PC-3 (cell line): ENCODE results near the gene PRADC1. TPM values are rescaled to one million over a fixed set of nuclear protein-coding genes. Genes with fewer than 3 reads are reported as not detected.

Experiments
- ATAC-seq: fragments of 200-7000 bp; cut with Tn5 transposase; 2 replicates; pipeline ENCODE4 v1.9.1; 2020; ENCODE audit warnings: mild to moderate bottlenecking, moderate library complexity
- BruUV-seq: library from RNA; stranded (reverse); fragments of 400-500 nt; replicated peaks from 2 replicates; lab custom pipeline; 2021; lab: Mats Ljungman, UMichigan
- CTCF ChIA-PET: fragments of 300-600 bp; sonication (Branson Sonifier 250); formaldehyde crosslinking; loops from one replicate; lab custom pipeline; 2022; ENCODE audit warnings: antibody characterized with exemption; lab: Charles Lee
- POLR2A ChIA-PET: fragments of 300-600 bp; sonication (Branson Sonifier 250); formaldehyde crosslinking; loops from one replicate; lab custom pipeline; 2022; ENCODE audit warnings: antibody characterized with exemption; ENCODE audit not compliant: unreplicated experiment; lab: Charles Lee
- DNase-seq: peaks from one replicate; pipeline ENCODE4 v3.0.0-alpha.2; 2015
- H2AFZ ChIP-seq: fragments of 300-600 bp; sonication (generic); 2 replicates; pipeline ENCODE4 v1.6.0; 2016; ENCODE audit warnings: antibody characterized with exemption, low read length
- H3F3A ChIP-seq: fragments of 300-600 bp; sonication (generic); one replicate; pipeline ENCODE4 v1.6.0; 2017; ENCODE audit warnings: antibody characterized with exemption, low read length, control low read depth, mild to moderate bottlenecking; ENCODE audit not compliant: unreplicated experiment
- H3K27ac ChIP-seq: fragments of 300-600 bp; sonication (generic); 2 replicates; pipeline ENCODE4 v1.5.1; 2016; ENCODE audit warnings: mild to moderate bottlenecking, low read length
- H3K27me3 ChIP-seq: fragments of 300-600 bp; sonication (generic); 2 replicates; pipeline ENCODE4 v1.6.1; 2016; ENCODE audit warnings: low read length, mixed read lengths
- H3K36me3 ChIP-seq: fragments of 300-600 bp; sonication (generic); 2 replicates; pipeline ENCODE4 v1.6.1; 2016; ENCODE audit warnings: low read depth, mixed run types, low read length, mixed read lengths
- H3K4me1 ChIP-seq: fragments of 300-600 bp; sonication (generic); 2 replicates; pipeline ENCODE4 v1.5.1; 2016; ENCODE audit warnings: low read length; ENCODE audit not compliant: insufficient read depth
- H3K4me2 ChIP-seq: fragments of 300-600 bp; sonication (generic); 2 replicates; pipeline ENCODE4 v1.6.0; 2016; ENCODE audit warnings: low read length
- H3K4me3 ChIP-seq: fragments of 300-600 bp; sonication (generic); 2 replicates; pipeline ENCODE4 v1.5.1; 2016; ENCODE audit warnings: mild to moderate bottlenecking, low read length, mixed read lengths
- H3K79me2 ChIP-seq: fragments of 300-600 bp; sonication (generic); 2 replicates; pipeline ENCODE4 v1.6.1; 2017; ENCODE audit warnings: low read length, mixed read lengths
- H3K9ac ChIP-seq: fragments of 300-600 bp; sonication (generic); 2 replicates; pipeline ENCODE4 v1.6.0; 2016; ENCODE audit warnings: mild to moderate bottlenecking, low read length
- H3K9me2 ChIP-seq: fragments of 300-600 bp; sonication (generic); replicated peaks from 2 replicates; pipeline ENCODE4 v1.6.1; 2016; ENCODE audit warnings: mixed run types, low read length, mixed read lengths
- H3K9me3 ChIP-seq: fragments of 300-600 bp; sonication (generic); 2 replicates; pipeline ENCODE4 v1.6.1; 2016; ENCODE audit warnings: low read length, mixed read lengths
- H4K20me1 ChIP-seq: fragments of 300-600 bp; sonication (generic); 2 replicates; pipeline ENCODE4 v1.6.1; 2016; ENCODE audit warnings: low read length, mixed read lengths
- EZH2 ChIP-seq: fragments of 300-600 bp; sonication (generic); IDR thresholded peaks from one replicate; pipeline ENCODE4 v1.6.1; 2017; ENCODE audit warnings: antibody characterized with exemption, mild to moderate bottlenecking, low read length; ENCODE audit not compliant: unreplicated experiment
- EZH2phosphoT487 ChIP-seq: fragments of 300-600 bp; sonication (generic); IDR thresholded peaks from 2 replicates; pipeline ENCODE4 v1.6.1; 2018; ENCODE audit warnings: mild to moderate bottlenecking, antibody characterized with exemption, low read length, borderline replicate concordance
- intact Hi-C: fragments of 100-400 bp; cut with micrococcal nuclease; formaldehyde crosslinking; loops from 2 replicates; pipeline ENCODE4 v1.9.0; 2023
- total RNA-seq: library from RNA; depleted of rRNA; stranded (reverse); fragments of >200 nt; gene quantifications from 2 replicates; pipeline ENCODE4 v1.2.3, GENCODE V29; 2014
- TF ChIP-seq, protein P1 (sequence below): fragments of 300-600 bp; sonication (generic); conservative IDR thresholded peaks from 2 replicates; pipeline ENCODE4 v1.5.1; 2017; ENCODE audit warnings: antibody characterized with exemption, low read depth, mild to moderate bottlenecking, low read length

The PRADC1 gene
- total RNA-seq, 1 experiment from 2014 or later, result 62.5 TPM

DNA sequence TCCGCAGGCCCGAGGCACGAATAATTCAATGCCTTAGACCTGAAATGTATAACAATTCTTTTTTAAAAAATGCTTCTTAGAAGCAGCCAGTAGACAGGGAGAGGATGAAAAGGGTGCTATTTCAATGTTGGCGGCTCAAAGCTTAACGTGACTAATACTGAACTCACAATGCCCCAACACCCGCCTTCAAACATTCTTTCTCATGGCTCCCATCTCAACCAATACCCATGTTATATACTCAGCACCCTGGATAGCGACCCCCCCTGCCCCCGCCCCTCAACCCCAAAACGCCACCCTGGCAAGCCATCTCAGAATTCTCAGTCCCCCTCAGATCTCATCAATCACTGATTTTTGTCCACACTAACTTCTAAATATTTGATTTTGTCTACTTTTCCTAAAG, 46.8 kb upstream of the PRADC1 start:
- no peak overlapping the region for H3K9ac ChIP-seq
- H3K36me3 ChIP-seq, result no peaks in the 10 kb centered on the region
- no peaks in the 10 kb centered on the region for H3K27me3 ChIP-seq
- no peak overlapping the region for H3K4me3 ChIP-seq
- intact Hi-C loops, result no loop called here
- ChIA-PET POLR2A (no interaction called here), CTCF (no interaction called here)
- H3K4me1 ChIP-seq, result peaks cover 12% of the 10 kb centered on the region; the same call in 1 of the 2 replicates
- TF ChIP-seq, protein P1, sequence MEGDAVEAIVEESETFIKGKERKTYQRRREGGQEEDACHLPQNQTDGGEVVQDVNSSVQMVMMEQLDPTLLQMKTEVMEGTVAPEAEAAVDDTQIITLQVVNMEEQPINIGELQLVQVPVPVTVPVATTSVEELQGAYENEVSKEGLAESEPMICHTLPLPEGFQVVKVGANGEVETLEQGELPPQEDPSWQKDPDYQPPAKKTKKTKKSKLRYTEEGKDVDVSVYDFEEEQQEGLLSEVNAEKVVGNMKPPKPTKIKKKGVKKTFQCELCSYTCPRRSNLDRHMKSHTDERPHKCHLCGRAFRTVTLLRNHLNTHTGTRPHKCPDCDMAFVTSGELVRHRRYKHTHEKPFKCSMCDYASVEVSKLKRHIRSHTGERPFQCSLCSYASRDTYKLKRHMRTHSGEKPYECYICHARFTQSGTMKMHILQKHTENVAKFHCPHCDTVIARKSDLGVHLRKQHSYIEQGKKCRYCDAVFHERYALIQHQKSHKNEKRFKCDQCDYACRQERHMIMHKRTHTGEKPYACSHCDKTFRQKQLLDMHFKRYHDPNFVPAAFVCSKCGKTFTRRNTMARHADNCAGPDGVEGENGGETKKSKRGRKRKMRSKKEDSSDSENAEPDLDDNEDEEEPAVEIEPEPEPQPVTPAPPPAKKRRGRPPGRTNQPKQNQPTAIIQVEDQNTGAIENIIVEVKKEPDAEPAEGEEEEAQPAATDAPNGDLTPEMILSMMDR, result no peak
- no peak for TF ChIP-seq EZH2phosphoT487
- TF ChIP-seq EZH2, result no peak
- no peaks in the 10 kb centered on the region for H4K20me1 ChIP-seq
- H2AFZ ChIP-seq, result no peak overlapping the region
- no peak for DNase-seq
- no peak for ATAC-seq
- no peaks in the 10 kb centered on the region for H3K9me2 ChIP-seq
- no peaks in the 10 kb centered on the region for H3K9me3 ChIP-seq
- BruUV-seq, result no TSS peak
- H3K27ac ChIP-seq, result no peak overlapping the region
- H3F3A ChIP-seq, result no peaks in the 10 kb centered on the region
- no peak overlapping the region for H3K4me2 ChIP-seq
- 0 out of 2 replicates have a peak, but pooled peaks cover 10% of the 10 kb centered on the region for H3K79me2 ChIP-seq

GRCh38 chr2:73272270-73272669, 39.2 kb upstream of the PRADC1 start:
- Histone ChIP-seq H4K20me1 (no peaks in the 10 kb centered on the region; the same call in 1 of the 2 replicates), H3K79me2 (0 out of 2 replicates have a peak, but pooled peaks cover under 1% of the 10 kb centered on the region), H2AFZ (no peak overlapping the region), H3K27ac (no peak overlapping the region), H3K4me2 (no peak overlapping the region), H3K4me1 (no peaks in the 10 kb centered on the region), H3K9me2 (no peaks in the 10 kb centered on the region), H3K27me3 (no peaks in the 10 kb centered on the region), H3F3A (no peaks in the 10 kb centered on the region), H3K4me3 (no peak overlapping the region), H3K36me3 (no peaks in the 10 kb centered on the region), H3K9me3 (no peaks in the 10 kb centered on the region), H3K9ac (no peak overlapping the region)
- ChIA-PET CTCF (no interaction called here), POLR2A (no interaction called here)
- TF ChIP-seq EZH2, result no peak
- intact Hi-C loops, result no loop called here
- DNase-seq, result no peak
- no TSS peak for BruUV-seq
- ATAC-seq, result no peak

- Histone ChIP-seq H3K4me1 (0 out of 2 replicates have a peak, but pooled peaks cover 4% of the 10 kb centered on the region), H3F3A (no peaks in the 10 kb centered on the region), H3K9me3 (no peaks in the 10 kb centered on the region), H3K9me2 (no peaks in the 10 kb centered on the region), H2AFZ (peak overlapping the region; percentile 45; the same call in 1 of the 2 replicates), H3K27me3 (no peaks in the 10 kb centered on the region), H3K79me2 (0 out of 2 replicates have a peak, but pooled peaks cover 4% of the 10 kb centered on the region), H3K9ac (no peak overlapping the region), H3K27ac (no peak overlapping the region), H3K4me3 (peak overlapping the region; percentile 59), H4K20me1 (no peaks in the 10 kb centered on the region; the same call in 1 of the 2 replicates), H3K36me3 (no peaks in the 10 kb centered on the region), H3K4me2 (peak overlapping the region; percentile 64)
- POLR2A ChIA-PET, result no interaction called here
- DNase-seq (no peak), ATAC-seq (no peak; the same call in 1 of the 2 replicates)
- intact Hi-C loops, result no loop called here
- BruUV-seq, result TSS peak; percentile 69
- CTCF ChIA-PET, result no interaction called here
- TF ChIP-seq, protein P1, result no peak
- no peak for TF ChIP-seq EZH2
- no peak for TF ChIP-seq EZH2phosphoT487
Measured at GRCh38 chr2:73269686-73270465, 36.8 kb upstream of the PRADC1 start.
